Keratinocyte (primary cell): Measurements from ENCODE around the gene TRPM1. TPM values are rescaled to one million over a fixed set of nuclear protein-coding genes. Genes with fewer than 3 reads are reported as not detected.

Experiments used
- DNase-seq: peaks from one replicate; pipeline ENCODE4 v3.0.0-alpha.2; 2011; ENCODE audit warnings: low read depth, missing footprints, low spot score
- FAIRE-seq: peaks from 2 replicates; lab custom pipeline; 2011; peaks lifted over from hg19 to GRCh38; lab: Jason Lieb, UNC
- H2AFZ ChIP-seq: 2 replicates; pipeline ENCODE4 v1.6.0; 2012; ENCODE audit warnings: low read length, control low read depth, inconsistent platforms; ENCODE audit not compliant: control insufficient read depth
- H3K27ac ChIP-seq: 2 replicates; pipeline ENCODE4 v1.5.1; 2011; ENCODE audit warnings: low read length; ENCODE audit not compliant: control insufficient read depth, insufficient read depth
- H3K27me3 ChIP-seq: 3 replicates; pipeline ENCODE4 v1.6.0; 2011; ENCODE audit warnings: low read length; ENCODE audit not compliant: control insufficient read depth, insufficient read depth; ENCODE audit errors: extremely low read depth
- H3K36me3 ChIP-seq, 2 experiments: 2 replicates in 1 of 2; 3 replicates in 1 of 2; pipeline ENCODE4 v1.5.1; 2011; ENCODE audit warnings: low read length in 2 of 2, mild to moderate bottlenecking in 1 of 2; ENCODE audit not compliant: control insufficient read depth in 2 of 2, insufficient read depth in 2 of 2; ENCODE audit errors: extremely low read depth in 1 of 2
- H3K4me1 ChIP-seq: 3 replicates; pipeline ENCODE4 v1.5.1; 2011; ENCODE audit warnings: low read length; ENCODE audit not compliant: control insufficient read depth, insufficient read depth; ENCODE audit errors: extremely low read depth
- H3K4me2 ChIP-seq: 3 replicates; pipeline ENCODE4 v1.6.0; 2011; ENCODE audit warnings: low read depth, low read length; ENCODE audit not compliant: control insufficient read depth, insufficient read depth; ENCODE audit errors: extremely low read depth
- H3K4me3 ChIP-seq, 3 experiments: fragments of 200-600 bp in 1 of 3; sonication (generic) in 1 of 3; 2 replicates in 2 of 3; 3 replicates in 1 of 3; pipeline ENCODE4 v1.5.1; 2011 to 2016; ENCODE audit warnings: low read length in 3 of 3, mild to moderate bottlenecking in 3 of 3, control low read depth in 2 of 3, inconsistent platforms in 1 of 3, low read depth in 1 of 3, mixed read lengths in 1 of 3, mixed run types in 1 of 3, moderate library complexity in 1 of 3; ENCODE audit not compliant: control insufficient read depth in 2 of 3, insufficient read depth in 2 of 3; ENCODE audit errors: extremely low read depth in 1 of 3
- H3K79me2 ChIP-seq: 2 replicates; pipeline ENCODE4 v1.6.0; 2012; ENCODE audit warnings: low read length; ENCODE audit not compliant: control insufficient read depth, insufficient read depth
- H3K9ac ChIP-seq: 3 replicates; pipeline ENCODE4 v1.6.0; 2011; ENCODE audit warnings: low read length; ENCODE audit not compliant: control insufficient read depth, insufficient read depth; ENCODE audit errors: extremely low read depth
- H3K9me1 ChIP-seq: 3 replicates; pipeline ENCODE4 v1.6.0; 2011; ENCODE audit warnings: low read length; ENCODE audit not compliant: control insufficient read depth, insufficient read depth; ENCODE audit errors: extremely low read depth
- H3K9me3 ChIP-seq: 2 replicates; pipeline ENCODE4 v1.5.1; 2012; ENCODE audit warnings: low read depth, low read length; ENCODE audit not compliant: control insufficient read depth
- H4K20me1 ChIP-seq: 3 replicates; pipeline ENCODE4 v1.6.0; 2011; ENCODE audit warnings: low read length; ENCODE audit not compliant: control insufficient read depth, insufficient read depth; ENCODE audit errors: extremely low read depth
- CTCF ChIP-seq, 3 experiments: IDR thresholded peaks in 1 of 3; conservative IDR thresholded peaks in 1 of 3; optimal IDR thresholded peaks in 1 of 3; 2 replicates in 2 of 3; 3 replicates in 1 of 3; pipeline versions ENCODE3 to v1.5.1; 2011; ENCODE audit warnings: low read length in 3 of 3, mild to moderate bottlenecking in 3 of 3, moderate library complexity in 2 of 3, control low read depth in 1 of 3, inconsistent platforms in 1 of 3; ENCODE audit not compliant: insufficient read depth in 2 of 3; ENCODE audit errors: extremely low read depth in 1 of 3
- EZH2 ChIP-seq: IDR thresholded peaks from one replicate; pipeline ENCODE4 v1.6.1; 2012; ENCODE audit warnings: inconsistent platforms, mild to moderate bottlenecking, low read length, moderate library complexity
- dilution Hi-C: fragments of 300-500 bp; cut with MboI; formaldehyde crosslinking; loops from one replicate; pipeline ENCODE4 v1.7.0; 2020; ENCODE audit warnings: low sequenced_read_pairs; ENCODE audit not compliant: extremely low pct_ligation_motif_present
- polyA plus RNA-seq, 5 experiments: library from polyadenylated mRNA; depleted of rRNA in 3 of 5; stranded (reverse) in 3 of 5; stranded (forward) in 1 of 5; unstranded in 1 of 5; fragments of >200 nt; gene quantifications; 1 replicate in 1 of 5; 2 replicates in 3 of 5; 3 replicates in 1 of 5; pipeline versions ENCODE4 v1.2.1 to v1.2.3, GENCODE V29; 2011 to 2012; ENCODE audit warnings: missing spikeins in 2 of 5, low read depth in 1 of 5, low replicate concordance in 1 of 5

TRPM1 gene
- polyA plus RNA-seq, 1 donor (not counting 4 experiments of a cell fraction or from before 2014, with no cell fraction given), result 0.17 TPM

- TF ChIP-seq CTCF (optimal IDR thresholded peaks at IDR 0.05 in 1 of 3, IDR thresholded peaks at IDR 0.05 in 1 of 3, conservative IDR thresholded peaks at IDR 0.05 in 1 of 3; ENCODE audit: extremely low read depth in 1 of 3, insufficient read depth in 2 of 3, low read length in 3 of 3) (no peak), EZH2 (no peak)
- Histone ChIP-seq H2AFZ (no peak overlapping the region), H3K9me3 (no peaks in the 10 kb centered on the region), H3K27me3 (no peaks in the 10 kb centered on the region), H3K79me2 (no peaks in the 10 kb centered on the region), H3K4me1 (no peaks in the 10 kb centered on the region), H3K9me1 (no peaks in the 10 kb centered on the region), H3K9ac (no peak overlapping the region), H4K20me1 (no peaks in the 10 kb centered on the region), H3K27ac (no peak overlapping the region), H3K36me3 (no peaks in the 10 kb centered on the region), H3K4me3 (no peak overlapping the region), H3K4me2 (no peak overlapping the region)
- dilution Hi-C loops, result no loop called here
- no peak for FAIRE-seq
- no peak for DNase-seq
These were observed 65.9 kb downstream of the TRPM1 start for GRCh38 chr15:31035610-31036009.

- H3K4me1 ChIP-seq, result no peaks in the 10 kb centered on the region
- H3K79me2 ChIP-seq, result no peaks in the 10 kb centered on the region
- H3K4me3 ChIP-seq, result no peak overlapping the region
- H4K20me1 ChIP-seq, result no peaks in the 10 kb centered on the region
- H3K9ac ChIP-seq, result no peak overlapping the region
- no peak overlapping the region for H2AFZ ChIP-seq
- dilution Hi-C loops, result no loop called here
- no peaks in the 10 kb centered on the region for H3K27me3 ChIP-seq
- TF ChIP-seq CTCF (optimal IDR thresholded peaks at IDR 0.05 in 1 of 3, IDR thresholded peaks at IDR 0.05 in 1 of 3, conservative IDR thresholded peaks at IDR 0.05 in 1 of 3; ENCODE audit: extremely low read depth in 1 of 3, insufficient read depth in 2 of 3, low read length in 3 of 3) (peak in 1 of 3 experiments; percentile 17), EZH2 (no peak)
- no peak overlapping the region for H3K27ac ChIP-seq
- H3K4me2 ChIP-seq, result no peak overlapping the region
- no peaks in the 10 kb centered on the region for H3K9me1 ChIP-seq
- FAIRE-seq (no peak), DNase-seq (no peak)
- no peaks in the 10 kb centered on the region for H3K9me3 ChIP-seq
- no peaks in the 10 kb centered on the region for H3K36me3 ChIP-seq
These were observed 67.4 kb downstream of the TRPM1 start for GRCh38 chr15:31034152-31034551.
